Measurements from ENCODE around the gene ZSWIM9.
"Not testable (repeated sequence)": the region's sequence is repeated elsewhere in the genome, so short reads cannot be mapped to it uniquely, and the experiment has no call there.

Gene ZSWIM9

DNA sequence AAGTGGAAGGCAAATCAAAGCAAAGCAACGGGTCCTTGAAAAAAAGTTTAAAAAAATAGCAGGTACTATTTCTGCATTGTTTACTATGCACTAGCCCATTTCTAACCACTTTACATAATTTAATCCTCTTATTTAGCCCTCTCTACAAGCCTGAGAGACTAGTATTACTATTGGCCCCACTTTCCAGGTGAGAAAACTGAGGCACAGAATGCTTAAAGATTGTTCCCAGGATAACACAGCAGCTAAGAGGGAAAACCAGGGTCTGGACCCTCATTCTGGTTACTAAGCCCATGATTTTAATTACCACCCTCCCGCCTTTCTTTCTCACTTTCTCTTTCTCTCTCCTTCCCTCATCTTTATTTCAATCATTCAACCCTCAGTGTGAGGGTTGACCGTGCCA, 5.7 kb downstream of the ZSWIM9 start:
- no peak for DNase-seq

DNA sequence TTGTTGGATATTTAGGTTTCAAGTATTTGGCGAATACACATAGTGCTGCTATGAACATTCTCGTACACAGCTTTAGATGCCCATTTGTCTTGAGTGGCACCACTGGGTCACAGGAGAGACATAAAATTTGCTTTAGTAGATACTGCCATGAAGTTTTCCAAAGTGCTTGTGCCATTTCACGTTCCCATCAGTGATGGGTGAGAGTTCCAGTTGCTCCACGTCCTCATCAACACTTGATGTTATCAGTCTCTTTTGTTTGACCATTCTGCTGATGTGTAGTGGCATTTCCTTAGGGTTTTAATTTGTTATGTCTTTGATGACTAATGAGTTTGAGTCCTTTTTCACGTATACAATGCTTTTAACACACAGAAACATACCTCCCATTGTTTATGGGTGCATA, 11.0 kb downstream of the ZSWIM9 start:
- no peak for DNase-seq

DNA sequence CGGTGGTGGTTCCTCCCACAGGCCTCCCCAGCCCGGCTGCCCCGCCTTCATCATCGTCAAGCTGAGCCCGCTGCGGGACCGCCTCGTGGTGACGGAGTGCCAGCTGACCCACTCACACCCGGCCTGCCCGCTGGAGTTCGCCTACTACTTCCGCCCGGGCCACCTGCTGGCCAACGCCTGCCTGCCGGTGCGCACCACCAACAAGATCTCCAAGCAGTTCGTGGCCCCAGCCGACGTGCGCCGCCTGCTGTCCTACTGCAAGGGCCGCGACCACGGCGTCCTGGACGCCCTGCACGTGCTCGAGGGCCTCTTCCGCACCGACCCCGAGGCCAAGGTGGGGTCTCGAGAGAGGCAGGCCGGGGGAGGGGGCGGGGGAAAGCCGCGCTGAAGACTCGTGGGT, 12.0 kb downstream of the ZSWIM9 start:
- no peak for DNase-seq

DNA sequence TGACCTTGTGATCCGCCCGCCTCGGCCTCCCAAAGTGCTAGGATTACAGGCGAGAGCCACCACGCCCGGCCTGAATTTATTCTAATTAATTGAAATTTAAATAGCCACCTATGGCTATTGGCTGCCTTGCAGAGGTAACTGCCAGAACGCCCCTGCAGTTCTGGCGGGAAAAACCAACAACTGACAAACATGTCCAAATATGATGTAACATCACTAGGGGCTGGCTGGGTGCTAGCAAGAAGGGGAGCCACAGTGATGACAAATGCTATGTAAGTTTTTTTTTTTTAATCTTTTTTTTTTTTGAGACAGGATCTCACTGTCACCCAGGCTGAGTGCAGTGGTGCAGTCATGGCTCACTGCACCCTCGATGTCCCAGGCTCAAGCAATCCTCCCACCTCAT, 12.9 kb downstream of the ZSWIM9 start:
- no peak for DNase-seq

DNA sequence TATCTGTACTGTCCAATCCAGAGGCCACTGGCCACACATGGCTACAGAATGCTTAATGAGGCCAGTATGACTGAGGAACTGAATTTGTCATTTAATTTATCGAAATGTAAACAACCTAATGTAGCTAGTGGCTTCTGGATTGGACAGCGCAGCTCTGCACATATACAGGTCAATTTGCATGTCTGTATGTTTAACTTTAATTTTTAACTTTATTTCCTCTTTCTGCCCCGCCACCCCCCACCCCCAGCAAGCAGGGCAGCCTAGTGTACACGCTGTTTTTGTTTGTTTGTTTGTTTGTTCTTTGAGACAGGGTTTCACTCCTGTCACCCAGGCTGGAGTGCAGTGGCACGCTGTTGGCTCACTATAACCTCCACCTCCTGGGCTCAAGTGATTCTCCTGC, 15.5 kb downstream of the ZSWIM9 start:
- no peak for DNase-seq

DNA sequence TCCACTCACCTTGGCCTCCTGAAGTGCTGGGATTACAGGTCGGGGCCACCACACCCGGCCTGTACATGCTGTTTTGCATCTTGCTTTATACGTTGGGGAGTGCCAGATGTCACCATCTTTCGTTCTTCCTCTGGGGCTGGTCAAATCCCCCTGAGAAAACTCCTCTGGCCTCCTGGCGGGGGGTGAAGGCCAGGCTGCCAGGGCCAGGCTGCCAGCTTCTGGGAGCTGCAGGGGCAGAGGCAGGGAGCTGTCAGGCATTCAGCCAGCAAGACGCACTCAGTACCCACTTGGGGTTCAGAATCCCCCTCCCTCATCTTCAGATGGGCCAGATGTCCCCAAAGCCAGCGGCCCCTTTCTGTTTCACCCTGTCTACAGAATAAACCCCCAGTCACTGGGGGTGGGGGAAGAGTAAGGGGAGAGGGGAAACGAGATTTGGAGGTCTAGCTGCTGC, 16.1 kb downstream of the ZSWIM9 start:
- DNase-seq, result no peak

DNA sequence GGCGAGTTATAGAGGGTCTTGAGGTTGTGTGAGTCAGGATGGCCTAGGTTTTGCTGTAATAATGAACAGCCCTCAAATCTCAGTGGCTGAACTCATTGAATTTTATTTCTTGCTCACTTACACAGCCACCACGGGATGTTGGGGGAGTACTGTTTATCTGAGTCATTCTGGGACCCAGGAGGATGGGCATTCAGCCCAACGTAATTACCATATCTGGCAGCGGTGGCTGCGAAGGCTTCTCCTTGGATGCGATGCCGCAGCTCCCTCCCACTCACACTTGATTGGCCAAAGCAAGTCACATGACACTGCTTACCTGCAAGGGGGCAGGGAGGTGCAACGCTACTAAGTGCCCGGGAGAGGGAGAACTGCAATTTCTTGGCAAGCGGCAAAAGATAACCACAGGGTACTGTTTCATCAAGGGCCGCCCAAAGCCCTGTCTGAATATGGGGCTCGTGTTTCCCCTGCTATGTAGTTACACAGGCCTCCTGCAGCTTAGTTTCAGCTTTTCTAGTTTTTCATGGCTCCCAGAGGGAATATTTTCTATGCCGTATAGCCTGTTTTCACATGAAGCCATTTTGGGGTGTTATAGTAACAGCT, 19.9 kb downstream of the ZSWIM9 start:
- peak; percentile 92 for DNase-seq

DNA sequence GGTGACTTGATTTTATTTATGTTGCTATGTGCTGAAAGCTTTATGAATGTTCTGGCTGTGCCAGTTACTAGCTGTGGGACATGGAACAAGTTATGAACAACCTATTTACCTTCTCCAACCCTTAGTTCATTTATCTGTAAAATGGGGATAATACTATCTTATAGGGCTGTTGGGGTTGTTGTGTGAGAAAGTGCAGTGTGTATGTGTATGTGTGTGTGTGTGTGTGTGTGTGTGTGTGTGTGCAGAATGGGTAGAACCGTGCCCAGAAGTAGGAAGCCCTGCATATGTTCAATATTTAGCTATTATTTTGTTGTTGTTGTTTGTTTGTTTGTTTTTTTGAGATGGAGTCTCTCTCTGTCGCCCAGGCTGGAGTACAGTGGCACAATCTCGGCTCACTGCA, 20.4 kb downstream of the ZSWIM9 start:
- no peak for DNase-seq

DNA sequence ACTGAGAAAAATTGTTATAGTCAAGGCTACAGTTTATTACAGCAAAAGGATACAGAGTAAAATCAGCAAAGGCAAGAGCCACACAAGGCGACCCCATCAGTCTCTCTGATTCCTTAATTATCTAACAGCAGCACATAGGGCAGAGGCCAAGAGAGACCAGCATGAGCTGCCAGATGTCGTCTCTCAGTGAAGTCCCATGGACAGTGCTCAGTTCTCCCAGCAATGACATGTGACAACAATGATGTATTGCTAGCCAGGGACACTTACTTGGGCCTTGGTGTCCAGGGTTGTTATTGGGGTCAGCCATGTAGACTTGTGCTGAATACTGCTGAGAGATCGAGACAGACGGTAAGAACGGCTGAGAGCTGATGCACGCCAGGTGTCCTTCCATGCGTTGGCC, 22.3 kb downstream of the ZSWIM9 start:
- DNase-seq, result no peak

DNA sequence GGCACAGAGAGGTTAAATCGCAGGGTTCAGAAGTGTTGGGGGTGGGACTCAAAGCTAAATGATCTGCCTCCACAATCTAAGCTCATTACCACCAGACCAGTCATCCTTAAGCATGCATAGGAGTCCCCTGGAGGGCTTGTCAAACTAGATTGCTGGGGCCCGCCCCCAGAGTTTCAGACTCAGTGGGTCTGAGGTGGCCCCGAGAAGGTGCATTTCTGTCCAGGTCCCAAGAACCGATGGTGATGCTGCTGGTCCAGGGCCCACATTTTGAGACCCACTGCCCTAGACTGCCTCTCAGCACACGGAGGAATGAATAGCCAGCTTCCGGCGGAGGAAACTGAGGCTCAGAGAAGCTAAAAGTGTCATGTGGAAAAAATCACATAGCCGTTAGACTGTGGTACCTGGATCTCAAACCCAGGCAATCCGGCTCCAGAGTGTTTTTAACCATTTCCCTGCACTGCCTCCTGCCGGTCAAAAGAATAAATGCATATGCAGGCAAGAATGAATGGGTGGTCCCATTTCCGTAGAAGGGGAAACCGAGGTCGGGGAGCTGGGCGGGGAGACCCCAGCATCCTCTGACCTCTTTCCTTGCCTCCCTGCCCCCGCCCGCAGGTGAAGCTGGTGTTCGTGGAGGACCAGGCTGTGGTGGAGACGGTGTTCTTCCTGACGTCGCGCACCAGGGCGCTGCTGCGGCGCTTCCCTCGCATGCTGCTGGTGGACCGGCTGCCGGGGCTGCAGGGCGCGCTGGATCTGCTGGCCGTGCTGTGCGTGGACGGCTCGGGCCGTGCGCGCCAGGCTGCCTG, 23.8 kb downstream of the ZSWIM9 start:
- no peak for DNase-seq

DNA sequence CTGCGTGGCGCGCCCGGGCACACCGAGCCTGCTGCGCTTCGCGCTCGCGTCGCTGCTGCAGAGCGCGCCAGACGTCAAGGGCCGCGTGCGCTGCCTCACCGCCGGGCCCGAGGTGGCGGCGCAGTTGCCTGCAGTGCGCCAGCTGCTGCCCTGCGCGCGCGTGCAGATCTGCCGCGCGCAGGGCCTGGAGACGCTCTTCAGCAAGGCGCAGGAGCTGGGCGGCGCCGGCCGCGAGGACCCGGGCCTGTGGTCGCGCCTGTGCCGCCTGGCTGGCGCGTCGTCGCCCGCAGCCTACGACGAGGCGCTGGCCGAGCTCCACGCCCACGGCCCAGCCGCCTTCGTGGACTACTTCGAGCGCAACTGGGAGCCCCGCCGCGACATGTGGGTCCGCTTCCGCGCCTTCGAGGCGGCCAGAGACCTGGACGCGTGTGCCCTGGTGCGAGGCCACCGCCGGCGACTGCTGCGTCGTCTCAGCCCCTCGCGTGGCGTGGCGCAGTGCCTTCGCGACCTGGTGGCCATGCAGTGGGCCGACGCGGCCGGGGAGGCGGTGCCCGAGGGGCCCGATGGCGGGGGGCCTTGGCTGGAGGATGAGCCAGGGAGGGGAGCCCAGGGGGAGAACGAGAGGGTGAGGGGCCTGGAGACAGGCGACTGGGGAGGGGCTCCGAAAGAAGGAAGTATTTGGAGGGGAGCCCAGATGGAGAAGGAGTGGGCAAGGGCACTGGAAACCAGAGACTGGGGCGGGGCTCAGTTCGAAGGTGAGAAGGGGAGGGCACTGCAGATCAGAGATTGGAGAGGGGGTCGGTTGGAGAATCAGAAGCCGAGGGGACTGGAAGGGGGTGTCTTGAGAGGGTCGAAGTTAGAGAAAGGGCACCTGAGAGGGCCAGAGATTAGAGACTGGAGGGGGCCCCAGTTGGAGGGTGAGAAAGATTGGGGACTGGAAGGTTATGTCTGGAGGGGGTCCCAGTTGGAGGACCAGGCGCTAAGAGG, 24.7 kb downstream of the ZSWIM9 start:
- DNase-seq, result no peak

DNA sequence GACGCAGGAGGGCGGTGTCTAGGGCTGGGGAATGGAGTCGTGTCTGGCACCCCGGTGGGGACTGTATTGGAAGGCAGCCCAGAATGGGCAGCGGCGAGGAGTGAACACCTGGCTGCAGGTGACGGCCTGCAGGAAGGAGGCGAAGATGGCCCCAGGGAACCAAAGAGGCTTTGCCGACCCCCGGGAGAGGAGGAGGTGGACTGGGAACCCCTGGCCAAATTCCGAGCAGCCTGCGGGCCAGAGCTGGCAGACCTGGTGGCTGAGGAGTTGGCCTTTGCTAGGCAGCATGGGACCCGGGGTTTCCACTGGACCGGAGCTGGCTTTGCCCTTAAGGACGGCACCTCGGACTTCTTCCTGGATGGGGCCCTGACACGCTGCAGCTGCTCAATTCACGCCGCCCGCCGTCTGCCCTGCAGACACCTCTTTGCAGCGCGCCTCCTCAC, 25.9 kb downstream of the ZSWIM9 start:
- no peak for DNase-seq

DNA sequence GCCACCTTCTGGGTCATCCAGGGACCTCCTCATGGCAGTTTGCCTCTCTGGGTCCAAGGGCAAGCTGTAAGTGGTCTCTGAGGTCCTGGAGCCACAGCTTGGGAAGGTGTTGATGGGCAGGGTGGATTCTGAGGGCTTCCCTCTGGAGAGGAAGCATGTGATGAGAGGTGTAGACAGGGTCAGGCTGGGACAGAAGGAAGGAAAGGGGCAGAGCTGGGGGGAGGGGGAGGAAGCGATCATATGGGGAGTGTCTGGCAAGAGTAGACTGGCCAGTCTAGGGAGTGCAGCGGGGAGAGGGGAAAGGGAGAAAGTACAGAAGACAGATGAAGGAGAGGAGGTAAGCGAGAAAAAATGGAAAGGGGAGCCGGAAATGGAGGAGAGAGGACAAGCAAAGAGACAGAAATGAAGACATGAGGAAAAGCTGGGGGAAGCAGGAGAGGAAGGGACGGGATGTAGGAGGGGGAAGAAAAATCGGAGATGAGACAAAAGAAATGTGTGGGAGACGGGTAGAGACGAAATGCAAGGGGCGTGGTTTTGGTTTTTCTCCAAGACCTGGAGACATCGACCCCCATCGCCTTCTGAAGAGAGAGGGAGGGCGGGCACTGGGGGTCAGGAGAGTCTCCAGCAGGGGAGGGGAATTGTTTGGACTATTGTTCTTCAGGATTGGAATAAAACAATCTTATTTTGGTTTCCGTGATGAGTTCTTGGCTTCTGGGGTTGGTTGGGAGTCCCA, 26.6 kb downstream of the ZSWIM9 start:
- no peak for DNase-seq

DNA sequence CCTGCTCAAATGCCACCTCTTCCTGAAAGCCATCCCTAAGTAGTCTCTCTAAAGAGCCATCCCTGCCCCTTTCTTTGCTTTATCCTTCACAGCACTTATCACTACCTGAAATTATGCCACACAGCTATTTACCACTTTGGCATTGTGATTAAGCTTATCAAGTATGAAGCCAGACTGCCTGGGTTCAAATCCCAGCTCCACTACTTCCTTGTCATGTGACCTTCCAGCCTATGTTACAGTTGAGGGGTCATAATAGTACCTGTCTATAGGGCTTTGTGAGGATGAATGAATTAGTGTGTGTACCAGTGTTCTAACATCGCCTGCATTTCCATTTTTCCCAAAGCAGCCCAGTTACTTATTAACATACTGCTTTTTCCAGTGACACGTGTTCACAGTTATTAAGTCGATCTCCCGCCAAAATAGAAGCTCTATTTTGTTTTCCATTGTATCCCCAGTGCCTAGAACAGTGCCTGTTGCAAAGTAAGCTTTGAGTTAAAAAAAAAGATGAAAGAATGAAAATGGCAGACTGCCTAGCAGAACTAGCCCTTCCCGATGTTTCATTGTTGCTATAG, 32.8 kb downstream of the ZSWIM9 start:
- DNase-seq, result no peak

DNA sequence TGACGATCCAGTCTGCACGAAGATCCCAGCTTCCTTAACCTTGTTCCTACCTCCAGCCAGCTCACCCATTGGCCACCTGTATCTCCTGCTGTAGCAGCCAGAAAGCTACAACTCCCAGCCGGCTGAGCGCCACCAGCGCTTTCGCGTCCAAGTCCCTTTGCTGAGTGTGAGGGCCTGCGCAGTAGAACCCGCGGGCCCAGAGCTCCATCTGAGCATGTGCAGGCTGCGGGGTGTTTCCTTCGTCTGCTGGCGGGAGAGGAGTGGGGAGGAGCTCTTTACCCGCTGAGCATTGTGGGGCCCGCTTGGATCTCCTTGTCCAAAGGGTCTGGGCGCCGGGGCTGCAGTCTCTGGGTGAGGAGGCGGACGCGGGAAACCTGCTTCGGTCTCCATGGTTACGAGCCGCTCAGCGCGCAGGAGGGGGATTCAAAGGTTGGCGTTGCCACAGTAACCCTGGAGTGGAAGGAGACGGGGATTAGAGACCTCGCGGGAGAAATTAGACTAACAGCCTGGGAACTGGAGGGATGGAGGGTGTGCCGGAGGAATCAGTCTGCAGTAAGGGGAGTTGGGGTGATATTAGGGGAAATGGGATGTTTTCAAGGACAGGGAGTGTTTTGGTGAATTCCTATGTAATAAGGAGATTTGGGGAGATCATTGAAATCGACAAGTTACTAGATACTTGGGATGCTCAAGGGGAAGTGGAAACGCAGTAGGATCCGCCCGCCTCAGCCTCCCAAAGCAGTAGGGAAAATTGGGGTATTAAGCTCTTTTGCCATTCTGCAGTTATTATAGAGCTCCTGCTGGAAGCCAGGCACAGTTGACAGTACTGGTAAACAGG, 33.5 kb downstream of the ZSWIM9 start:
- peak; percentile 91 for DNase-seq

DNA sequence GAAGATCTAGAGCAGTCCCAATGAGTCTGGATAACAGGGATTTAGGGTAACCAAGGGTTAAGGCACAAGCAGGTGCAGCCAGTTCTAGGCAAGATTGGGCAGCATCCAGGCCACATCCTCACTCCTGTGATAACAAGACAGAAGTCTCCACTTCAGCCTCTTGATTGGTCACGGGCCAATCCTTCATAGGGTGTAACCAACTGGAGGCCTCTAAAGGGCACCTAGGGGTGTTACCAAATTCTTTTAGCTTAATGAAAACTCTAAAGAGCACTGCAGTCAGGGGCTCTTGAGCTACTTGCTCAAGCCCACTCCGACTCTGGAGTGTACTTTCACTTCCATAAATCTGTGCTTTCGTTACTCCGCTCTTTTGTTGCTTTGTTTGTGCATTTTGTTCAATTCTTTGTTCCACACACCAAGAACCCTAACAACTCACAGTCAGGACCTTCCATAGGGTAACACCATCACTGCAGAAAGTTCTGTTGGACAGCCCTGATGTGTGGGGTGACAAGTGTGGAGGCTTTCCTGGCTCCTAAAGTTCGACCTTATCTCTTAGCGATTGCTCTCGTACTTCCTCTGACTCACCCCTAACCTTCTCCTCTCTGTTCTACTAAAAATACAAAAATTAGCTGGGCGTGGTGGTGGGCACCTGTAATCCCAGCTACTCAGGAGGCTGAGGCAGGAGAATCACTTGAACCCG, 36.1 kb downstream of the ZSWIM9 start:
- DNase-seq, result no peak

DNA sequence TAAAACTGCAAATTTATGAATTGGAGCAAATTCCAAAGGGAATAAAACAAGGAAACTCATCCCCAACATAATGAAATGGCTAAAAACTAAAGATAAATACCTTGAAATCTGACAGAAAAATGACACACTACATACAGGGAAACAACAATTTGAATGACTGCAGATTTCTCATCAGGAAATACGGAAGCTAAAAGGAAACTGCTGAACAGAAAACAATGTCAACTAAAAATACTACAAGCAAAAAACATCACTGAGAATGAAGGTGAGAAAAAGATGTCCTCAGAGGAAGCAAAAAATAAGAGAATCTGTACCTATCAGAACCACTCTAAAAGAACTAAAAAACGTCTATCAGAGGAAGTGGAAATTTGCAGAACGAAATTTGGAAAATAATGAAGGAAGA, 39.5 kb downstream of the ZSWIM9 start:
- no peak for DNase-seq

DNA sequence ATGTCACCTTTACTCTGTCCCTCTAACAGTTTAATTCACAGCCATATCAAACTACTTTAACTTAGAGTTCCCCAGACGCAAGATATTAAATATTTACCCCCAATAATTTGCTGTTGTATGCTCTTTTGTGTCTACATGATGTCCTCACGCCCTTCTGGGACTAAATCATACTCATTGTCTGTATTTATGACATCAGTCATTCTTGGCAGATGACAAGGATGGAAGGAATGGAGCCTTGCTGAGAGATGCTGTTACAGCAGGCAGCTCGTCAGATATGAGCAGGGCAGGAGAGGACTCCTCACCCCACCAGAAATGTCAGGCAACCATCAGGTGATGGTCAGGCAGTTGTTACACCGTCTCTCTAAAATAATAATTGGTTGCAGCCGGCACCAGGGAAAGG, 43.5 kb downstream of the ZSWIM9 start:
- no peak for DNase-seq

DNA sequence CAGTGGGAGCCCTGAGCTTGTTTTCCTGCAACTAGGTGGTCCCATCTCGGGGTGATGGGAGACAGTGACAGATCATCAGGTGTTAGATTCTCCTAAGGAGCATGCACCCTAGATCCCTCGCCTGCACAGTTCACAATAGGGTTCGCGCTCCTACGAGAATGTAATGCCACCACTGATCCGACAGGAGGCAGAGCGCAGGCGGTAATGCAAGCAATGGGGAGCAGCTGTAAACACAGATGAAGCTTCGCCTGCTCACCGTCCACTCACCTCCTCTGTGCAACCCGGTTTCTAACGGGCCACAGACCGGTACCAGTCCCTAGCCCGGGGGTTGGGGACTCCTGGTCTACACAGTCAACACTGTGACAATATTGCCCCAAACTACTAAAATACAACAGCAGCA, 46.5 kb downstream of the ZSWIM9 start:
- DNase-seq, result no peak

DNA sequence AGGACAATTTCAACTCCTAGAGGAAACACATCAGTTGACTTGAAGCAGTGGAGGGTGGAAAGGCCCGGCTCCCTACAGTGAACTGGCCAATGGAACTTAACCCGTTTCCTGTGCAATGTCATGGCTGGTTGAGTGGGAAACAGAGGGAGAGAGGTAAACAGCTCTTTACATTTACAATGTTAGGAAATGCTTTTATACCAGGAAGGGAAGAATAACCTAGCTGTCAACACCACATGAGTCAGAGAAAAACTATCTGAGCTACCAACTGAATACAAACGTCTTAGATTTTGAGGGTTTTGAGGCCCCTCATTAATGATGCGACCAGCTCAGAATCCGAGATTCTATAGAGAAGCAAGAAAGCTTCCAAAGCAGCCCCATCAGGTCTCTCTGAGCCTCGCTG, 48.5 kb downstream of the ZSWIM9 start:
- DNase-seq, result no peak

DNA sequence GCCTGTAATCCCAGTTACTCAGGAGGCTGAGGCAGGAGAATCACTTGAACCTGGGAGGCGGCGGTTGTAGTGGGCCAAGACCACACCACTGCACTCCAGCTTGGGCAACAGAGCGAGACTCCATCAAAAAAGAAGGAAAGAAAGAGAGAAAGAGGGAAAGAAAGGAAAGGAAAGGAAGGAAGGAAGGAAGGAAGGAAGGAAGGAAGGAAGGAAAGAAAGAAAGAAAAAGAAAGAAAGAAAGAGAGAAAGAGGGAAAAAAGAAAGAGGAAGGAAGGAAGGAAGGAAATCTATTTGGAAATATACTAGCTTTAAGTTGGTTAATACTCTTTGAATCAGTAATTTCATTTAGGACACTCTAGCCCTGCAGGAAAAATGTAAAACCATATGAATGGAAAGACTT, 50.3 kb downstream of the ZSWIM9 start:
- not testable (repeated sequence) for DNase-seq

Measured in RPMI8226 (cell line).